GM12878 (cell line): ENCODE results near the gene LAMA5. TPM values are rescaled to one million over a fixed set of nuclear protein-coding genes. Genes with fewer than 3 reads are reported as not detected.

Experiments
- ATAC-seq: fragments of 200-7000 bp; cut with Tn5 transposase; 3 replicates; pipeline ENCODE4 v1.9.1; 2020; ENCODE audit warnings: mild to moderate bottlenecking, moderate library complexity
- BruUV-seq: library from RNA; stranded (reverse); fragments of 400-500 nt; replicated peaks from 2 replicates; lab custom pipeline; 2021; lab: Mats Ljungman, UMichigan
- CTCF ChIA-PET: fragments of 300-600 bp; sonication (Branson Sonifier 250); formaldehyde crosslinking; extraction: SDS; loops from one replicate; lab custom pipeline; 2021; ENCODE audit warnings: inconsistent platforms; lab: Yijun Ruan, JAX
- POLR2A ChIA-PET: fragments of 350-600 bp; formaldehyde crosslinking; extraction: SDS; loops from one replicate; lab custom pipeline; 2021; ENCODE audit warnings: inconsistent platforms; lab: Charles Lee
- RAD21 ChIA-PET: fragments of 300-600 bp; sonication (Branson Sonifier 250); formaldehyde crosslinking; loops from one replicate; lab custom pipeline; 2023; ENCODE audit warnings: antibody characterized with exemption; ENCODE audit not compliant: unreplicated experiment; lab: Charles Lee
- SMC1A ChIA-PET: fragments of 300-600 bp; sonication (Branson Sonifier 250); formaldehyde crosslinking; loops from one replicate; lab custom pipeline; 2023; ENCODE audit not compliant: unreplicated experiment, uncharacterized antibody; lab: Charles Lee
- DNase-seq: peaks from one replicate; pipeline ENCODE4 v3.0.0-alpha.2; 2011; ENCODE audit warnings: low read depth, low spot score
- FAIRE-seq: peaks from 3 replicates; lab custom pipeline; 2011; peaks lifted over from hg19 to GRCh38; lab: Jason Lieb, UNC
- H2AFZ ChIP-seq: 2 replicates; pipeline ENCODE4 v1.6.0; 2011; ENCODE audit warnings: low read depth, low read length, control low read depth; ENCODE audit not compliant: control insufficient read depth
- H3K27ac ChIP-seq: 2 replicates; pipeline ENCODE4 v1.5.1; 2011; ENCODE audit warnings: control low read depth; ENCODE audit not compliant: control insufficient read depth, insufficient read depth
- H3K27me3 ChIP-seq, 2 experiments: replicated peaks in 1 of 2; 2 replicates each; pipeline versions ENCODE4 v1.6.0 to v1.6.1; 2011; ENCODE audit warnings: low read length in 1 of 2; ENCODE audit not compliant: control insufficient read depth in 2 of 2, insufficient read depth in 2 of 2
- H3K36me3 ChIP-seq, 2 experiments: 2 replicates each; pipeline ENCODE4 v1.5.1; 2011; ENCODE audit warnings: low read length in 1 of 2; ENCODE audit not compliant: control insufficient read depth in 2 of 2, insufficient read depth in 2 of 2
- H3K4me1 ChIP-seq: 2 replicates; pipeline ENCODE4 v1.6.1; 2011; ENCODE audit warnings: mild to moderate bottlenecking, low read length, moderate library complexity, mixed read lengths; ENCODE audit not compliant: control insufficient read depth, insufficient read depth
- H3K4me2 ChIP-seq: 2 replicates; pipeline ENCODE4 v1.6.0; 2011; ENCODE audit warnings: control low read depth; ENCODE audit not compliant: control insufficient read depth, insufficient read depth
- H3K4me3 ChIP-seq: fragments of 200-600 bp; sonication (generic); 2 replicates; pipeline ENCODE4 v1.5.1; 2016
- H3K79me2 ChIP-seq: 2 replicates; pipeline ENCODE4 v1.6.0; 2011; ENCODE audit warnings: low read length; ENCODE audit not compliant: control insufficient read depth, insufficient read depth
- H3K9ac ChIP-seq: 2 replicates; pipeline ENCODE4 v1.8.0; 2011; ENCODE audit warnings: low read length, control low read depth, mixed read lengths; ENCODE audit not compliant: control insufficient read depth, insufficient read depth
- H3K9me3 ChIP-seq: replicated peaks from 3 replicates; pipeline ENCODE4 v1.5.1; 2011; ENCODE audit warnings: mild to moderate bottlenecking, low read length; ENCODE audit not compliant: control insufficient read depth, insufficient read depth
- H4K20me1 ChIP-seq: 2 replicates; pipeline ENCODE4 v1.6.0; 2011; ENCODE audit not compliant: control insufficient read depth, insufficient read depth
- BACH1 ChIP-seq: fragments of 450-650 bp; IDR thresholded peaks from 2 replicates; pipeline ENCODE4 v1.6.1; 2017; ENCODE audit warnings: mild to moderate bottlenecking, borderline replicate concordance
- FOS ChIP-seq: IDR thresholded peaks from 3 replicates; pipeline ENCODE4 v1.6.1; 2011; ENCODE audit warnings: borderline replicate concordance; ENCODE audit not compliant: insufficient read length; ENCODE audit errors: extremely low read depth
- NBN ChIP-seq: fragments of 450-650 bp; IDR thresholded peaks from 2 replicates; pipeline ENCODE4 v1.6.1; 2016
- SIX5 ChIP-seq: IDR thresholded peaks from 2 replicates; pipeline ENCODE4 v1.6.1; 2011; ENCODE audit warnings: mild to moderate bottlenecking, low read depth, low read length, moderate library complexity; ENCODE audit not compliant: severe bottlenecking
- SMAD1 ChIP-seq: fragments of 450-650 bp; IDR thresholded peaks from 2 replicates; pipeline ENCODE4 v1.6.1; 2018; ENCODE audit warnings: mild to moderate bottlenecking, low read depth; ENCODE audit not compliant: partially characterized antibody
- WGBS: methylation state at CpG from one replicate; pipeline ENCODE4 v1.1.6; 2016; ENCODE audit warnings: low lambda C conversion rate; ENCODE audit not compliant: insufficient replicate concordance, insufficient coverage; ENCODE audit errors: missing lambda C conversion rate; 5-methylcytosine and 5-hydroxymethylcytosine counted together
- in situ Hi-C: fragments of 300-500 bp; cut with MboI; formaldehyde crosslinking; loops from 9 replicates; pipeline ENCODE4 v1.14.3; 2018; ENCODE audit warnings: mixed read lengths
- intact Hi-C: fragments of 100-400 bp; cut with micrococcal nuclease; formaldehyde crosslinking; loops from one replicate; pipeline ENCODE4 v1.14.2; 2022; ENCODE audit not compliant: unreplicated experiment
- polyA plus RNA-seq, 11 experiments: library from polyadenylated mRNA; depleted of rRNA in 4 of 11; unstranded in 6 of 11; stranded (reverse) in 5 of 11; fragments of >200 nt; fragmentation: Nextera tagmentation in 4 of 11; fragmentation: Illumina TruSeq in 1 of 11; extraction: Ambion mirVana in 4 of 11; extraction: Trizol in 1 of 11; gene quantifications; 1 replicate in 1 of 11; 2 replicates in 10 of 11; pipeline versions ENCODE4 v1.2.1 to v1.2.3, GENCODE V29; 2011 to 2016; ENCODE audit warnings: inconsistent platforms in 2 of 11, missing spikeins in 2 of 11, low read depth in 1 of 11
- total RNA-seq, 4 experiments: library from RNA; depleted of rRNA in 3 of 4; stranded (reverse); fragments of >200 nt in 3 of 4; fragmentation: Illumina TruSeq in 1 of 4; extraction: Trizol in 1 of 4; gene quantifications; 2 replicates each; pipeline versions ENCODE4 v1.2.1 to v1.2.3, GENCODE V29; 2013 to 2021

Gene LAMA5
- total and polyA plus RNA-seq, 10 of the 15 experiments (the other 5 are each of a cell fraction or from before 2014, with no cell fraction given), result 0.09 to 3.1 (median 1.6) TPM; not detected in 3

- TF ChIP-seq BACH1, result no peak
- TF ChIP-seq NBN, result no peak
- TF ChIP-seq SMAD1, result no peak
- TF ChIP-seq, all 136 proteins: peak for 0
Observed at GRCh38 chr20:62299666-62300236, 67.4 kb downstream of the LAMA5 start (continued).

GRCh38 chr20:62298577-62299249 is 68.4 kb downstream of the LAMA5 start:
- in situ Hi-C loops (no loop called here), intact Hi-C loops (no loop called here)
- SMC1A ChIA-PET, result no interaction called here
- peaks cover 3 to 6% of the 10 kb centered on the region in 2 experiments for H3K36me3 ChIP-seq
- no peak overlapping the region for H3K27ac ChIP-seq
- H3K4me1 ChIP-seq, result no peaks in the 10 kb centered on the region; the same call in 1 of the 2 replicates
- FAIRE-seq (no peak), ATAC-seq (no peak), DNase-seq (no peak)
- no peak overlapping the region for H2AFZ ChIP-seq
- POLR2A ChIA-PET, result no interaction called here
- H4K20me1 ChIP-seq, result no peaks in the 10 kb centered on the region
- RAD21 ChIA-PET, result interaction anchor here (0.7 kb wide), 1 partner anchor 85 kb away, joined by 4 read pairs; no protein-coding TSS in a partner anchor
- no peaks in the 10 kb centered on the region for H3K9me3 ChIP-seq
- 96% methylated on average over 33 of the region's 33 CpGs for WGBS
- TF ChIP-seq FOS (no peak), SIX5 (no peak)
- H3K27me3 ChIP-seq, result no peaks in the 10 kb centered on the region
- H3K4me3 ChIP-seq, result no peak overlapping the region
- no peak overlapping the region for H3K4me2 ChIP-seq
- BruUV-seq, result no TSS peak
- CTCF ChIA-PET, result no interaction called here
- H3K9ac ChIP-seq, result no peak overlapping the region
- H3K79me2 ChIP-seq, result peaks cover 7% of the 10 kb centered on the region
